ENCODE data around the gene NR6A1.

GRCh38 chr9:124756011-124756410 is 15.1 kb downstream of the NR6A1 start:
- no peak for TF ChIP-seq RARB (CRISPR knock-in tag; IDR thresholded peaks at IDR 0.05)
- TF ChIP-seq SNAI2 (CRISPR knock-in tag; IDR thresholded peaks at IDR 0.05) = no peak
- TF ChIP-seq ZFP3 (CRISPR knock-in tag; IDR thresholded peaks at IDR 0.05) = no peak

All from SK-N-SH treated with all-trans-retinoic acid at 6 μM for 48 hours (cell line).